Sigmoid colon (tissue), 7 donors: ENCODE measurements around the gene TAS2R19. TPM values are rescaled to one million over a fixed set of nuclear protein-coding genes. Genes with fewer than 3 reads are reported as not detected.
"Not testable (repeated sequence)": the region's sequence is repeated elsewhere in the genome, so short reads cannot be mapped to it uniquely, and the experiment has no call there.

Source experiments
- DNase-seq: peaks from one replicate; pipeline ENCODE4 v3.0.0-alpha.2; 2019
- H3K27ac ChIP-seq, 4 donors: fragments of 200-600 bp; sonication (generic); one replicate each; pipeline ENCODE4 v1.5.1; 2016 to 2019; ENCODE audit warnings: mild to moderate bottlenecking in 1 of 4
- H3K27me3 ChIP-seq, 3 donors: fragments of 200-600 bp; sonication (generic); one replicate each; pipeline ENCODE4 v1.5.1; 2019; ENCODE audit warnings: mild to moderate bottlenecking in 1 of 3
- H3K36me3 ChIP-seq, 4 donors: fragments of 200-600 bp; sonication (generic); one replicate each; pipeline ENCODE4 v1.5.1; 2016 to 2019
- H3K4me1 ChIP-seq, 4 donors: fragments of 200-600 bp; sonication (generic); one replicate each; pipeline ENCODE4 v1.5.1; 2017 to 2019
- H3K4me3 ChIP-seq, 4 donors: fragments of 200-600 bp; sonication (generic); one replicate each; pipeline ENCODE4 v1.5.1; 2017 to 2019; ENCODE audit warnings: mild to moderate bottlenecking in 2 of 4, moderate library complexity in 1 of 4
- H3K9me3 ChIP-seq, 4 donors: fragments of 200-600 bp in 3 of 4; sonication (generic) in 3 of 4; one replicate each; pipeline versions ENCODE4 v1.5.1 to v1.6.1; 2013 to 2019
- CTCF ChIP-seq, 4 experiments: fragments of 450-650 bp in 3 of 4; fragments of 200-600 bp in 1 of 4; IDR thresholded peaks; one replicate each; pipeline ENCODE4 v1.5.1; 2016 to 2019; ENCODE audit warnings: antibody characterized with exemption in 4 of 4, mild to moderate bottlenecking in 3 of 4, moderate library complexity in 2 of 4
- EP300 ChIP-seq, 4 donors: sonication (generic); formaldehyde crosslinking; IDR thresholded peaks; one replicate each; pipeline ENCODE4 v1.6.1; 2017; ENCODE audit warnings: antibody characterized with exemption in 4 of 4
- POLR2A ChIP-seq, 2 donors: fragments of 450-650 bp; IDR thresholded peaks; one replicate each; pipeline ENCODE4 v1.6.1; 2016; ENCODE audit warnings: antibody characterized with exemption in 2 of 2, mild to moderate bottlenecking in 2 of 2, moderate library complexity in 2 of 2
- POLR2AphosphoS5 ChIP-seq, 4 donors: sonication (generic); formaldehyde crosslinking; IDR thresholded peaks; one replicate each; pipeline ENCODE4 v1.6.1; 2017; ENCODE audit warnings: antibody characterized with exemption in 4 of 4
- WGBS, 2 donors: extraction: QIAGEN DNeasy Blood & Tissue Kit; methylation state at CpG; one replicate each; pipeline ENCODE4 v1.1.7; 2013; 5-methylcytosine and 5-hydroxymethylcytosine counted together
- intact Hi-C: fragments of 100-400 bp; cut with DNase I; formaldehyde crosslinking; loops from one replicate; pipeline ENCODE4 v1.15.1; 2023
- polyA plus RNA-seq, 3 donors: library from polyadenylated mRNA; stranded (reverse); fragments of 200-250 nt; gene quantifications; one replicate each; pipeline ENCODE4 v1.2.3, GENCODE V29; 2013
- total RNA-seq, 4 donors: library from RNA; depleted of rRNA; stranded (reverse); fragments of >200 nt; gene quantifications; one replicate each; pipeline ENCODE4 v1.1.0, GENCODE V29; 2016
- donor health status: healthy with polysubstance abuse.
- donor health status: Bipolar disorder and iron deficiency.
- donor health status: healthy.

TAS2R19 gene
- total and polyA plus RNA-seq, 7 donors: 0.41 to 8.6 (median 6.1) TPM; not detected in 2

- Histone ChIP-seq H3K9me3 (no peaks in the 10 kb centered on the region), H3K27ac (no peak overlapping the region), H3K4me3 (no peak overlapping the region), H3K27me3 (no peaks in the 10 kb centered on the region), H3K4me1 (no peaks in the 10 kb centered on the region), H3K36me3 (no peaks in the 10 kb centered on the region)
- intact Hi-C loops: no loop called here
- WGBS, 2 donors: 11 to 63% methylated on average over 2 of the region's 2 CpGs
- peak; percentile 71 for DNase-seq
- TF ChIP-seq POLR2A (IDR thresholded peaks at IDR 0.05) (no peak), EP300 (IDR thresholded peaks at IDR 0.05) (no peak), CTCF (IDR thresholded peaks at IDR 0.05) (no peak), POLR2AphosphoS5 (IDR thresholded peaks at IDR 0.05) (no peak)
Measured at GRCh38 chr12:11067514-11067913, 45.1 kb upstream of the TAS2R19 start.

- H3K4me3 ChIP-seq, H3K27me3 ChIP-seq, H3K27ac ChIP-seq, DNase-seq, H3K36me3 ChIP-seq, intact Hi-C loops, H3K4me1 ChIP-seq, H3K9me3 ChIP-seq: not testable (repeated sequence)
- 85 to 96% methylated on average over 1 of the region's 1 CpG for WGBS, 2 donors
Measured at GRCh38 chr12:11062194-11062593, 39.8 kb upstream of the TAS2R19 start, which contains the start of gene TAS2R46. TAS2R46 (minus strand) TSS chr12:11062294; CDS start chr12:11062294, 0 bp downstream.

GRCh38 chr12:11059784-11060183, 37.4 kb upstream of the TAS2R19 start:
- H3K4me3 ChIP-seq: no peak overlapping the region
- no peak for DNase-seq
- H3K27ac ChIP-seq: no peak overlapping the region
- intact Hi-C loops: no loop called here
- no peaks in the 10 kb centered on the region for H3K4me1 ChIP-seq
- no peaks in the 10 kb centered on the region for H3K9me3 ChIP-seq
- no peaks in the 10 kb centered on the region for H3K36me3 ChIP-seq
- TF ChIP-seq CTCF (IDR thresholded peaks at IDR 0.05) (no peak), EP300 (IDR thresholded peaks at IDR 0.05) (no peak), POLR2AphosphoS5 (IDR thresholded peaks at IDR 0.05) (no peak), POLR2A (IDR thresholded peaks at IDR 0.05) (no peak)
- H3K27me3 ChIP-seq: no peaks in the 10 kb centered on the region

- 93 to 96% methylated on average over 3 of the region's 3 CpGs for WGBS, 2 donors
- Histone ChIP-seq H3K36me3 (no peaks in the 10 kb centered on the region), H3K9me3 (no peaks in the 10 kb centered on the region), H3K4me3 (no peak overlapping the region), H3K4me1 (no peaks in the 10 kb centered on the region), H3K27me3 (no peaks in the 10 kb centered on the region), H3K27ac (no peak overlapping the region)
- no peak for DNase-seq
- intact Hi-C loops: no loop called here
- no peak for TF ChIP-seq POLR2AphosphoS5 (IDR thresholded peaks at IDR 0.05)
- no peak for TF ChIP-seq EP300 (IDR thresholded peaks at IDR 0.05)
- TF ChIP-seq POLR2A (IDR thresholded peaks at IDR 0.05): no peak
- no peak for TF ChIP-seq CTCF (IDR thresholded peaks at IDR 0.05)
Measured at GRCh38 chr12:11059041-11059440, 36.6 kb upstream of the TAS2R19 start.

GRCh38 chr12:11055306-11055705, 32.9 kb upstream of the TAS2R19 start:
- no peaks in the 10 kb centered on the region for H3K9me3 ChIP-seq
- TF ChIP-seq CTCF (IDR thresholded peaks at IDR 0.05) (no peak), POLR2AphosphoS5 (IDR thresholded peaks at IDR 0.05) (no peak), POLR2A (IDR thresholded peaks at IDR 0.05) (no peak)
- 95 to 98% methylated on average over 2 of the region's 2 CpGs for WGBS, 2 donors

GRCh38 chr12:11049806-11050531, 27.5 kb upstream of the TAS2R19 start:
- peaks cover 0 to 27% (median 0%) of the 10 kb centered on the region in 4 donors for H3K36me3 ChIP-seq
- H3K9me3 ChIP-seq, H3K4me3 ChIP-seq, H3K4me1 ChIP-seq, H3K27me3 ChIP-seq, DNase-seq, intact Hi-C loops, H3K27ac ChIP-seq: not testable (repeated sequence)
- WGBS, 2 donors: 97% methylated on average over 7 of the region's 7 CpGs

More at GRCh38 chr12:11055306-11055705, 32.9 kb upstream of the TAS2R19 start:
- H3K4me3 ChIP-seq: no peak overlapping the region
- peaks cover 0 to 4% (median 0%) of the 10 kb centered on the region in 4 donors for H3K36me3 ChIP-seq
- H3K27me3 ChIP-seq: no peaks in the 10 kb centered on the region
- no peaks in the 10 kb centered on the region for H3K4me1 ChIP-seq
- H3K27ac ChIP-seq: no peak overlapping the region
- intact Hi-C loops: no loop called here
- DNase-seq: no peak

- 70 to 71% methylated on average over 2 of the region's 2 CpGs for WGBS, 2 donors
- H3K4me3 ChIP-seq, H3K27ac ChIP-seq, H3K9me3 ChIP-seq, H3K4me1 ChIP-seq, DNase-seq, H3K27me3 ChIP-seq, intact Hi-C loops: not testable (repeated sequence)
- peaks cover 0 to 15% (median 0%) of the 10 kb centered on the region in 4 donors for H3K36me3 ChIP-seq
Measured at GRCh38 chr12:11041366-11041765, 18.9 kb upstream of the TAS2R19 start.
